MCF 10A (cell line): ENCODE measurements around the gene FAM114A2. TPM values are rescaled to one million over a fixed set of nuclear protein-coding genes. Genes with fewer than 3 reads are reported as not detected.

ENCODE experiments used
- BruUV-seq: library from RNA; stranded (reverse); fragments of 400-500 nt; replicated peaks from 2 replicates; lab custom pipeline; 2021; lab: Mats Ljungman, UMichigan
- CTCF ChIA-PET: fragments of 300-600 bp; sonication (Branson Sonifier 250); formaldehyde crosslinking; extraction: SDS; loops from one replicate; lab custom pipeline; 2021; ENCODE audit warnings: antibody characterized with exemption, inconsistent platforms; lab: Yijun Ruan, JAX
- POLR2A ChIA-PET: fragments of 300-600, 350-650 bp; sonication (Branson Sonifier 250); formaldehyde crosslinking; extraction: SDS; loops from one replicate; lab custom pipeline; 2020; ENCODE audit warnings: antibody characterized with exemption, inconsistent platforms; lab: Yijun Ruan, JAX
- DNase-seq: peaks from one replicate; pipeline ENCODE4 v3.0.0-alpha.2; 2018; ENCODE audit not compliant: unreplicated experiment
- H3K27ac Mint-ChIP-seq: one replicate; pipeline ENCODE4 v1.8.0; 2022; ENCODE audit warnings: mild to moderate bottlenecking, low read depth, mixed read lengths; ENCODE audit not compliant: unreplicated experiment
- H3K27me3 Mint-ChIP-seq: one replicate; pipeline ENCODE4 v1.8.0; 2022; ENCODE audit warnings: mixed read lengths; ENCODE audit not compliant: insufficient read depth, unreplicated experiment
- H3K36me3 Mint-ChIP-seq: one replicate; pipeline ENCODE4 v1.8.0; 2022; ENCODE audit warnings: mild to moderate bottlenecking, moderate library complexity, mixed read lengths; ENCODE audit not compliant: insufficient read depth, unreplicated experiment
- H3K4me1 Mint-ChIP-seq: one replicate; pipeline ENCODE4 v1.8.0; 2022; ENCODE audit warnings: mixed read lengths; ENCODE audit not compliant: insufficient read depth, unreplicated experiment
- H3K4me3 Mint-ChIP-seq: one replicate; pipeline ENCODE4 v1.8.0; 2022; ENCODE audit warnings: mild to moderate bottlenecking, moderate library complexity, mixed read lengths; ENCODE audit not compliant: unreplicated experiment
- H3K9me3 Mint-ChIP-seq: one replicate; pipeline ENCODE4 v1.8.0; 2022; ENCODE audit warnings: mixed read lengths; ENCODE audit not compliant: unreplicated experiment
- CTCF ChIP-seq: fragments of 200-600 bp; IDR thresholded peaks from one replicate; pipeline ENCODE4 v1.8.0; 2022; ENCODE audit warnings: antibody characterized with exemption, mild to moderate bottlenecking; ENCODE audit not compliant: unreplicated experiment
- intact Hi-C: fragments of 100-400 bp; cut with micrococcal nuclease; formaldehyde crosslinking; loops from 2 replicates; pipeline ENCODE4 v1.14.1; 2022
- total RNA-seq: library from RNA; stranded (reverse); gene quantifications from 2 replicates; pipeline ENCODE4 v1.2.3, GENCODE V29; 2022

FAM114A2 gene
- total RNA-seq, 1 experiment from 2014 or later: 48.8 TPM

GRCh38 chr5:154005648-154006047, 33.1 kb downstream of the FAM114A2 start:
- Mint-ChIP-seq H3K27ac (no peak overlapping the region), H3K27me3 (no peaks in the 10 kb centered on the region), H3K36me3 (peaks cover 15% of the 10 kb centered on the region), H3K4me1 (peaks cover 4% of the 10 kb centered on the region), H3K9me3 (no peaks in the 10 kb centered on the region), H3K4me3 (no peak overlapping the region)
- ChIA-PET POLR2A (interaction anchor here (0.6 to 0.7 kb wide), 2 partner anchors 10 to 855 kb away, joined by 3 read pairs; no protein-coding TSS in a partner anchor), CTCF (interaction anchor here (0.6 to 1.3 kb wide), 3 partner anchors 31 to 175 kb away, joined by 3 to 5 read pairs (median 4); no protein-coding TSS in a partner anchor)
- no TSS peak for BruUV-seq
- TF ChIP-seq CTCF: no peak
- DNase-seq: no peak
- intact Hi-C loops: no loop called here

DNA sequence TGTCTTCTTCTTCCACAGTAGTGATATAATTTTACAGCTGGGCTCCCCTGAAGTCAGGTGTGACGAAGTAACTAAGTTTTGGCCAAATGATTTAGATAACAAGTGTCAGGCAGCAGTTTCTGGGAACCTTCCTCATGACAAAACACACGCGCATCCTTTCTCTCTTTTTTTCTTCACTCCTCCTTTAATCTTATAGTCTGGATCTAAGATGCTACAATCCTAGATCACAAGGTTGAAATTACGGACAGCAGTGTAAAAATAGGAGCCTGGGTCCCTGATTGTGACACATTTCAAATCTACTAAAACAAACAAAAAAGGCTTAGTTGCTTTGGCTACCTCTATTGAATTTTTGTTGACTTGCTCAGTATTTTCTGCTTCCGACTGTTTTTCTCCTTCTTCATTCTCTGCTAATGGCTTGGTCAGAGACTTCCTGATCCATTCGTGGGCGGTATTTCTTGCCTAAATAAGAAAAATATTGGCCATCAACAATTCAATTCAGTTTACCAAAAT, 36.1 kb downstream of the FAM114A2 start:
- CTCF ChIA-PET: interaction anchor here (0.5 to 1.6 kb wide), 3 partner anchors 29 to 400 kb away, joined by 3 to 5 read pairs (median 3); no protein-coding TSS in a partner anchor
- peaks cover 22% of the 10 kb centered on the region for H3K36me3 Mint-ChIP-seq
- H3K4me1 Mint-ChIP-seq: no peaks in the 10 kb centered on the region
- BruUV-seq: no TSS peak
- DNase-seq: no peak
- no peak overlapping the region for H3K27ac Mint-ChIP-seq
- POLR2A ChIA-PET: interaction anchor here (1.1 kb wide), 1 partner anchor 36 kb away, joined by 3 read pairs; the partner anchor contains the start of genes FAM114A2 and MFAP3
- no peak overlapping the region for H3K4me3 Mint-ChIP-seq
- no peaks in the 10 kb centered on the region for H3K27me3 Mint-ChIP-seq
- intact Hi-C loops: no loop called here
- no peak for TF ChIP-seq CTCF
- H3K9me3 Mint-ChIP-seq: no peaks in the 10 kb centered on the region

DNA sequence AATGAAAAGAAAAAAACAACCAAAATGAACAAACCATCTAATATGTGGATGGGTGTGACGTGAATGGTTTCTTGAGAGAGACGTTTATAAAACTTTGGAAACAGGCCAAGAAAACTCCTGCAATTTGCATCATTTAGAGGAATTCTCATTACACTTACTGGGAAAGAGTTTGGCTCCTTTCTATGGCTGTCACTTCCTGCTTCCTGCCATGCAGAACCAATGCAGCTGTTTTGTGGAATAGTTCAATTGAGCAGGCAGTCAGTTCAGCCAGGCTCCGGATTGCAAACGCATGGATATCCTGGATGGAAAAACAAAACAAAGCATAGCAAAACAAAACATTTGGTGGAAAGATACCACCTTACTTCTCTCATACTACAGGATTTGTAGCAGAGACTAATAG, 36.6 kb downstream of the FAM114A2 start:
- no peak for TF ChIP-seq CTCF
- Mint-ChIP-seq H3K27ac (no peak overlapping the region), H3K4me1 (no peaks in the 10 kb centered on the region), H3K9me3 (no peaks in the 10 kb centered on the region), H3K27me3 (no peaks in the 10 kb centered on the region), H3K4me3 (no peak overlapping the region), H3K36me3 (peaks cover 27% of the 10 kb centered on the region)
- DNase-seq: peak; percentile 23
- intact Hi-C loops: no loop called here
- POLR2A ChIA-PET: no interaction called here
- BruUV-seq: no TSS peak
- CTCF ChIA-PET: no interaction called here

GRCh38 chr5:154000703-154001102, 38.0 kb downstream of the FAM114A2 start:
- Mint-ChIP-seq H3K9me3 (no peaks in the 10 kb centered on the region), H3K27ac (no peak overlapping the region), H3K4me3 (no peak overlapping the region), H3K4me1 (no peaks in the 10 kb centered on the region), H3K36me3 (peaks cover 39% of the 10 kb centered on the region), H3K27me3 (no peaks in the 10 kb centered on the region)
- CTCF ChIA-PET: no interaction called here
- intact Hi-C loops: no loop called here
- BruUV-seq: no TSS peak
- TF ChIP-seq CTCF: no peak
- DNase-seq: no peak
- POLR2A ChIA-PET: no interaction called here
